GM19035 (cell line): ENCODE results near the gene CRTC3.
"Not testable (repeated sequence)": the region's sequence is repeated elsewhere in the genome, so short reads cannot be mapped to it uniquely, and the experiment has no call there.

ENCODE experiments used
- ATAC-seq: cut with Tn5 transposase; IDR thresholded peaks from one replicate; pipeline ENCODE4 v1.9.1; 2021; ENCODE audit not compliant: unreplicated experiment

Gene CRTC3

DNA sequence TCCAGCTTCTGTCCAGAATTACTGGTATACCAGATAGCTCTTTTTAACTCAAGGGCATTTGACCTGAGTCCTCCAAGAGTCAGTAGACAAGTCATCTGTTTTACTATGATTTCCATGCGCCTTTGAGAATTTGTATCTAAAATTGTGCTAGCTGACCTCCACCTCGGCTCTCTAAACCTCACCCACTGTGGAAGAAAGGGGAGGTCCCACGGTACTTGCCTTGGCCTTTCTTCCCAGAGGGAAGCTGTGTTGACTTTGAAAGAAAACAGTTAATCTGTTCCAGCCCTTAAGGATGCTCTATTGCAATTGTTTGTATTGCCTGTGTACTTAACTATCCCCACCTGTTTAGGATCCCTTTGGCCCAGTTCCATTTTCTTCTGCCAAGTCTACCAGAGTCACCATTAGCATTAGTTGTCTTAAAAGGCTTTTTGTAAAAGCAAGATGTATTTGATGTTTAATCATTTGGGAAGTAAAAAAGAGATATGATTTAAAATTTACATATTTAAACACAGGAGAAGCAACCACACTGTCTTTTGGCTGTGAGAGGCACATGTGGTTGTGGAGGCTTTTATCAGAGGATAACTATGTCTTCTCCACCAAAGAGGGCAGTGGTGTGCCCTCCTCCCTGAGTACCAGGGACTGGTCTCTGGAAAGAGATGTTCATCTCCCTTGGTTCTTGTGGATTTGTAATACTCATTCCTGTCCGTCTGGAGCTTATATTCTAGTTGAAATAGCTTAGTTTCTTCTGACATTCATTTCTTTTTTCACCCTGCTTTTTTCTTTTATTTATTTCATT is 88.8 kb downstream of the CRTC3 start:
- ATAC-seq: no peak

- ATAC-seq: no peak
Measured at GRCh38 chr15:90619468-90619867, 89.7 kb downstream of the CRTC3 start.

GRCh38 chr15:90619939-90620338 is 90.2 kb downstream of the CRTC3 start:
- no peak for ATAC-seq

DNA sequence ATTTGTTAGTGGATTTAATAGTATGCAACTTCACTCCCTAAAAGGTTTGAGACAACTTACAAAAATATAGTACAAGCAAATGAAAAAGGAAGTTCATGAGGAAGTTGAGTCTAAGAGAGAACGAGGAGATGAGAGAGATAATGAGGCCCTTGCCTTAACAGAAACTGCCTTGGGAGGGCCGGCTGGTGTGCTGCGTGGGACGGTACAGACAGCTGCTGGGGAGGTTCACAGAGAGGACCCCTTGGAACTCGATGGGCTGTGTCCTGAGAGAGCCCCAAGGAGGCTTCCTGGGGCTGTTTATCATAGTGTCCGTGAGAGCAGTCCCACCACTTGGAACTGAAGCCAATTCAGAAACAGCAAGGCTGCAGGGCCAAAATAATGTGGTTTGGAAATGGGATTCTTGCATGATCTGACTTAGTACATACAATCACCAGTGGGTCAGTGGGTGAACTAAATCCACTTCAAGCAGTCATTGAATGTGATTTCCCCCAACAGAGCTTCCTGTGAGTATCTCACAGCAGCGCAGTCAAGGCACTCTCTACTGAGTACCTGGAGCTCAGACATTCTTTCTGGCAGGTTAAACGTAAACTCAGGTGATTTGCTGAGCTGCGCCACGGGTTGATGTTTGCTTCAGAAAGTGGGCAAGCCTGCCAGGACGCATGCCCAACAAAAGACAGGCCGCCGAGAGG is 90.8 kb downstream of the CRTC3 start:
- ATAC-seq: peak; percentile 64

DNA sequence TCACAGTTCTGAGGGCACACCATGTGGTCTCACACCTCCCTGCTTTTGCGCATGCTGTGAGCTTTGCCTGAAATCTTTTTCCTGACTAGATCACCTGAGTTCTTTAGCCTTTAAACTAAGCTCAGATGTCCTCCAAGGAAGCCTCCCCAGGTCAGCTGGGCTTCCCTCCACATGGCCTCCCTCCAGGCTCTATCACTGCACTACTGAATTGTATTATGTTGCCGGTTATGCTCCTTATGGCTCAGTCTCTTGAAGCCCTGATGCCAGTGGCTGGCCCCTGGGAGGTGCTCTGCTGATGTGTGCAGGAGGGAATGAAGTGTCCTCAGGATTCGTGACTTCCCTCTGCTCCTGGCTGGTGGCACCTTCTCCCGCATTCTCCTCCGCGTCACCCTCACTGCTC is 94.1 kb downstream of the CRTC3 start:
- ATAC-seq: no peak

- ATAC-seq: no peak
Measured at GRCh38 chr15:90624278-90624981, 94.7 kb downstream of the CRTC3 start.

DNA sequence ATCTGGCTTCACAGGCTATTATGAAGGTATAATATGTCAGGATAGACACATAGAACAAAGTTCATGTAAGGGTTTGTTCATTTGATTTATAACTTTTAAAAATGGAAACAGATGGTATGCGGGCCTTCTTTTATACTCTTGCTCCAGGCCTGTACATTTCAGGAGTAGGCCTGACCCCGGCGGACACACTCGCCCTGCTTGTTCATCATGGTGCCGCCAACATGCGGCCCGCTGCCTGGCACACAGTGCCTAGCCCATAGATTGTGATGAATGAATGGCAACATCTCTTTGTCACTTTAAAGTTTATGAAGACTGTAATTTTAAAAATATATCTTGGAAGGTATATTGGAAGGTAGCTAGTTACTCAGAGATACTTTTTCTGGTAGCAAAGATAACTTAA is 95.3 kb downstream of the CRTC3 start:
- ATAC-seq: no peak

- ATAC-seq: no peak
Measured at GRCh38 chr15:90629217-90629616, 99.5 kb downstream of the CRTC3 start.

- ATAC-seq: no peak
Measured at GRCh38 chr15:90633360-90633759, 103.6 kb downstream of the CRTC3 start.

DNA sequence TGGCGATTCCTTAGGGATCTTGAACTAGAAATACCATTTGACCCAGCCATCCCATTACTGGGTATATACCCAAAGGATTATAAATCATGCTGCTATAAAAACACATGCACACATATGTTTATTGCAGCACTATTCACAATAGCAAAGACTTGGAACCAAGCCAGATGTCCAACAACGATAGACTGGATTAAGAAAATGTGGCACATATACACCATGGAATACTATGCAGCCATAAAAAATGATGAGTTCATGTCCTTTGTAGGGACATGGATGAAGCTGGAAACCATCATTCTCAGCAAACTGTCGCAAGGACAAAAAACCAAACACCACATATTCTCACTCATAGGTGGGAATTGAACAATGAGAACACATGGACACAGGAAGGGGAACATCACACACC is 107.3 kb downstream of the CRTC3 start:
- ATAC-seq: not testable (repeated sequence)

GRCh38 chr15:90637693-90638092 is 108.0 kb downstream of the CRTC3 start:
- ATAC-seq: no peak

DNA sequence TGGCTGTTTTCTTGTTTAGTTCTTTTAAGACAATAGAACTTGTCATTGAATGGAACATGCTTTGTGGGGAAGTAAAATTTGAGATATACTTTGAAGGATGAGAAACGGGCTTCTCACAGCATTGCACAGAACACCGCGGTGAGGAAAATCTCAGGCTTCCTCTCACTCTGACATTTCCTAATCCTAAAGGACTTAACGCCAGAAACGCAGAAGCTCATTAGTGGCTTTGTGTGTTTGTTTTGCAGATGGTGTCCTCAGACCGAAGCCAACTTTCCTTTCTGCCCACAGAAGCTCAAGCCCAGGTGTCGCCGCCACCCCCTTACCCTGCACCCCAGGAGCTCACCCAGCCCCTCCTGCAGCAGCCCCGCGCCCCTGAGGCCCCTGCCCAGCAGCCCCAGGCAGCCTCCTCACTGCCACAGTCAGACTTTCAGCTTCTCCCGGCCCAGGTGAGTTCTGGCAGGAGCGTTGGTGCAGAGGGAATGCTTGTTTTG is 108.5 kb downstream of the CRTC3 start:
- no peak for ATAC-seq

- ATAC-seq: no peak
Measured at GRCh38 chr15:90638963-90639362, 109.2 kb downstream of the CRTC3 start.

GRCh38 chr15:90640862-90641261 is 111.1 kb downstream of the CRTC3 start:
- ATAC-seq: no peak

GRCh38 chr15:90641581-90642463 is 112.1 kb downstream of the CRTC3 start:
- no peak for ATAC-seq

- ATAC-seq: no peak
Measured at GRCh38 chr15:90642464-90643300, 113.0 kb downstream of the CRTC3 start.

- no peak for ATAC-seq
Measured at GRCh38 chr15:90643301-90643632, 113.5 kb downstream of the CRTC3 start.

GRCh38 chr15:90644526-90644925 is 114.8 kb downstream of the CRTC3 start:
- ATAC-seq: no peak

GRCh38 chr15:90644952-90645725 is 115.4 kb downstream of the CRTC3 start:
- ATAC-seq: no peak
